ENCODE data around the gene TDRD6.

DNA sequence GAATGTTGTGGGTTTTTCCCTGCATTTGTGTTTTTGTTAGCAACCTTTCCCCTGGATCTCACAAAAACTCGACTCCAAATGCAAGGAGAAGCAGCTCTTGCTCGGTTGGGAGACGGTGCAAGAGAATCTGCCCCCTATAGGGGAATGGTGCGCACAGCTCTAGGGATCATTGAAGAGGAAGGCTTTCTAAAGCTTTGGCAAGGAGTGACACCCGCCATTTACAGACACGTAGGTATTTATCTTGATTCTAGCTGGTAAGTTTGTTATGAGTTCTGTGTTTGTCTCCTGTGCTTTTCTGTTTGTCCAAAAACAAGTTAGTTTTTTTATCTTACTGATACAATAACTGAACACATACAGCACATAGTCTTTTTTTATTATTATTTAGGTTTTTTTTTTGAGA lies 31.9 kb upstream of the TDRD6 start:
- TF ChIP-seq, protein P1, sequence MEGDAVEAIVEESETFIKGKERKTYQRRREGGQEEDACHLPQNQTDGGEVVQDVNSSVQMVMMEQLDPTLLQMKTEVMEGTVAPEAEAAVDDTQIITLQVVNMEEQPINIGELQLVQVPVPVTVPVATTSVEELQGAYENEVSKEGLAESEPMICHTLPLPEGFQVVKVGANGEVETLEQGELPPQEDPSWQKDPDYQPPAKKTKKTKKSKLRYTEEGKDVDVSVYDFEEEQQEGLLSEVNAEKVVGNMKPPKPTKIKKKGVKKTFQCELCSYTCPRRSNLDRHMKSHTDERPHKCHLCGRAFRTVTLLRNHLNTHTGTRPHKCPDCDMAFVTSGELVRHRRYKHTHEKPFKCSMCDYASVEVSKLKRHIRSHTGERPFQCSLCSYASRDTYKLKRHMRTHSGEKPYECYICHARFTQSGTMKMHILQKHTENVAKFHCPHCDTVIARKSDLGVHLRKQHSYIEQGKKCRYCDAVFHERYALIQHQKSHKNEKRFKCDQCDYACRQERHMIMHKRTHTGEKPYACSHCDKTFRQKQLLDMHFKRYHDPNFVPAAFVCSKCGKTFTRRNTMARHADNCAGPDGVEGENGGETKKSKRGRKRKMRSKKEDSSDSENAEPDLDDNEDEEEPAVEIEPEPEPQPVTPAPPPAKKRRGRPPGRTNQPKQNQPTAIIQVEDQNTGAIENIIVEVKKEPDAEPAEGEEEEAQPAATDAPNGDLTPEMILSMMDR (IDR thresholded peaks at IDR 0.05), result no peak
- no peak for TF ChIP-seq POLR2A (IDR thresholded peaks at IDR 0.05)
- no peak for TF ChIP-seq POLR2AphosphoS5 (IDR thresholded peaks at IDR 0.05)
- no peak for TF ChIP-seq EP300 (IDR thresholded peaks at IDR 0.05)
